OCI-LY3 (cell line): ENCODE results near the gene ABTB2.

Source experiments
- EZH2phosphoT487 ChIP-seq: fragments of 200-600 bp; shearing (Covaris generic); IDR thresholded peaks from 2 replicates; pipeline ENCODE4 v1.6.1; 2018; ENCODE audit warnings: antibody characterized with exemption, mixed run types, low read depth
- TF ChIP-seq, protein P1 (sequence below): fragments of 200-600, 300-600 bp; sonication (generic); IDR thresholded peaks from 2 replicates; pipeline ENCODE4 v1.5.1; 2014; ENCODE audit warnings: antibody characterized with exemption, low read length, low read depth

DNA sequence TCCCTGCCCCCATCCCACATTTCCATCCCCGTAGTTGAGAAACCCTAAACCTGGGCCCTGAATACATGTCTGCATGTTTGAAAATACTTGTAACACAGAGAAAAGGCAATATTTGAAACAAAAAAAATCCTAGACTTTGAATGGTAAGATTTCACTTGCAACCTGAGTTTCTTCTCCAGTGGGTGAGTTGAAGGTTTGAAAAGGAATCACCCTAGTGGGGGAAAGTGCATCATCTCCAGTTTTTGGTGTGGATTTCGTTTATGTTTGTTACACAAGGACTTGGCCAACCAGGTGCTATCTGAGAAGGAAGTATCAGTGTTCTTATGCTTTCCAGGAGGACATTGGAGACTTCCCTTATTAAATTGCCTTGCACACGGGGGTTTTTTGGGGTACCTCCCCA is 90.4 kb downstream of the ABTB2 start:
- TF ChIP-seq, protein P1, sequence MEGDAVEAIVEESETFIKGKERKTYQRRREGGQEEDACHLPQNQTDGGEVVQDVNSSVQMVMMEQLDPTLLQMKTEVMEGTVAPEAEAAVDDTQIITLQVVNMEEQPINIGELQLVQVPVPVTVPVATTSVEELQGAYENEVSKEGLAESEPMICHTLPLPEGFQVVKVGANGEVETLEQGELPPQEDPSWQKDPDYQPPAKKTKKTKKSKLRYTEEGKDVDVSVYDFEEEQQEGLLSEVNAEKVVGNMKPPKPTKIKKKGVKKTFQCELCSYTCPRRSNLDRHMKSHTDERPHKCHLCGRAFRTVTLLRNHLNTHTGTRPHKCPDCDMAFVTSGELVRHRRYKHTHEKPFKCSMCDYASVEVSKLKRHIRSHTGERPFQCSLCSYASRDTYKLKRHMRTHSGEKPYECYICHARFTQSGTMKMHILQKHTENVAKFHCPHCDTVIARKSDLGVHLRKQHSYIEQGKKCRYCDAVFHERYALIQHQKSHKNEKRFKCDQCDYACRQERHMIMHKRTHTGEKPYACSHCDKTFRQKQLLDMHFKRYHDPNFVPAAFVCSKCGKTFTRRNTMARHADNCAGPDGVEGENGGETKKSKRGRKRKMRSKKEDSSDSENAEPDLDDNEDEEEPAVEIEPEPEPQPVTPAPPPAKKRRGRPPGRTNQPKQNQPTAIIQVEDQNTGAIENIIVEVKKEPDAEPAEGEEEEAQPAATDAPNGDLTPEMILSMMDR = no peak
- no peak for TF ChIP-seq EZH2phosphoT487
